ENCODE results near the gene DNAH8. TPM values are rescaled to one million over a fixed set of nuclear protein-coding genes. Genes with fewer than 3 reads are reported as not detected.

DNAH8 gene
- total and polyA plus RNA-seq, 10 donors = 0.20 to 15.6 (median 5.2) TPM

GRCh38 chr6:38806833-38807232, 91.7 kb downstream of the DNAH8 start:
- WGBS, 5 donors = 81 to 87% (median 83%) methylated on average over 3 of the region's 3 CpGs
- TF ChIP-seq POLR2AphosphoS5 (IDR thresholded peaks at IDR 0.05) (no peak), POLR2A (IDR thresholded peaks at IDR 0.05) (no peak), CTCF (IDR thresholded peaks at IDR 0.05 in 8 of 11, conservative IDR thresholded peaks at IDR 0.05 in 3 of 11) (no peak)

GRCh38 chr6:38808039-38808438, 92.9 kb downstream of the DNAH8 start:
- Histone ChIP-seq H3K9me3 (no peaks in the 10 kb centered on the region), H3K36me3 (no peaks in the 10 kb centered on the region), H3K4me3 (no peak overlapping the region)

More at GRCh38 chr6:38806833-38807232, 91.7 kb downstream of the DNAH8 start:
- Histone ChIP-seq H3K4me3 (no peak overlapping the region), H3K27me3 (replicated peaks in 1 of 7) (peaks cover 0 to 16% (median 8%) of the 10 kb centered on the region in 7 donors), H3K9me3 (no peaks in the 10 kb centered on the region), H3K36me3 (no peaks in the 10 kb centered on the region), H3K4me1 (no peaks in the 10 kb centered on the region), H3K27ac (no peak overlapping the region)
- no peak for DNase-seq
- intact Hi-C loops (cut with DNase I; ENCODE audit: low total_unique reads) = no loop called here

GRCh38 chr6:38813041-38813823, 98.1 kb downstream of the DNAH8 start:
- H3K27me3 ChIP-seq (replicated peaks in 1 of 7) = peaks cover 0 to 14% (median 0%) of the 10 kb centered on the region in 7 donors
- intact Hi-C loops (cut with DNase I; ENCODE audit: low total_unique reads) = no loop called here
- no peaks in the 10 kb centered on the region for H3K36me3 ChIP-seq
- no peak overlapping the region for H3K27ac ChIP-seq
- no peaks in the 10 kb centered on the region for H3K4me1 ChIP-seq
- H3K4me3 ChIP-seq = no peak overlapping the region
- TF ChIP-seq POLR2A (IDR thresholded peaks at IDR 0.05) = no peak
- no peak for TF ChIP-seq POLR2AphosphoS5 (IDR thresholded peaks at IDR 0.05)
- TF ChIP-seq CTCF (IDR thresholded peaks at IDR 0.05 in 8 of 11, conservative IDR thresholded peaks at IDR 0.05 in 3 of 11) = no peak
- no peaks in the 10 kb centered on the region for H3K9me3 ChIP-seq
- 39 to 70% (median 50%) methylated on average over 5 of the region's 5 CpGs for WGBS, 5 donors
- DNase-seq = no peak

More at GRCh38 chr6:38808039-38808438, 92.9 kb downstream of the DNAH8 start:
- Histone ChIP-seq H3K4me1 (no peaks in the 10 kb centered on the region), H3K27me3 (replicated peaks in 1 of 7) (peaks cover 0 to 16% (median 8%) of the 10 kb centered on the region in 7 donors), H3K27ac (no peak overlapping the region)
- 64 to 97% (median 78%) methylated on average over 3 of the region's 3 CpGs for WGBS, 5 donors
- no peak for DNase-seq
- intact Hi-C loops (cut with DNase I; ENCODE audit: low total_unique reads) = no loop called here
- TF ChIP-seq CTCF (IDR thresholded peaks at IDR 0.05 in 8 of 11, conservative IDR thresholded peaks at IDR 0.05 in 3 of 11) (no peak), POLR2A (IDR thresholded peaks at IDR 0.05) (no peak), POLR2AphosphoS5 (IDR thresholded peaks at IDR 0.05) (no peak)

- H3K36me3 ChIP-seq = no peaks in the 10 kb centered on the region
- no peak for DNase-seq
- H3K4me1 ChIP-seq = no peaks in the 10 kb centered on the region
- no peak overlapping the region for H3K4me3 ChIP-seq
- H3K27me3 ChIP-seq (replicated peaks in 1 of 7) = peaks cover 0 to 25% (median 0%) of the 10 kb centered on the region in 7 donors
- WGBS, 5 donors = 71 to 94% (median 78%) methylated on average over 5 of the region's 5 CpGs
- intact Hi-C loops (cut with DNase I; ENCODE audit: low total_unique reads) = no loop called here
- TF ChIP-seq POLR2A (IDR thresholded peaks at IDR 0.05) (no peak), POLR2AphosphoS5 (IDR thresholded peaks at IDR 0.05) (no peak), CTCF (IDR thresholded peaks at IDR 0.05 in 8 of 11, conservative IDR thresholded peaks at IDR 0.05 in 3 of 11) (no peak)
- no peak overlapping the region for H3K27ac ChIP-seq
- no peaks in the 10 kb centered on the region for H3K9me3 ChIP-seq
Measured at GRCh38 chr6:38814761-38815160, 99.7 kb downstream of the DNAH8 start.

Data from spleen (tissue), 11 donors.